HL-60 (cell line): ENCODE data around the gene SLC6A20.

Experiments
- CTCF ChIP-seq: IDR thresholded peaks from one replicate; pipeline ENCODE4 v1.5.1; 2011; ENCODE audit warnings: low read length, control low read depth, inconsistent platforms; ENCODE audit not compliant: insufficient read depth
- GABPA ChIP-seq: IDR thresholded peaks from 2 replicates; pipeline ENCODE4 v1.6.1; 2012; ENCODE audit warnings: low read depth
- POLR2AphosphoS5 ChIP-seq: IDR thresholded peaks from 2 replicates; pipeline ENCODE4 v1.6.1; 2012; ENCODE audit warnings: low read depth
- REST ChIP-seq: IDR thresholded peaks from 2 replicates; pipeline ENCODE4 v1.6.1; 2012; ENCODE audit warnings: low read depth; ENCODE audit not compliant: insufficient replicate concordance
- SPI1 ChIP-seq: IDR thresholded peaks from 2 replicates; pipeline ENCODE4 v1.6.1; 2012; ENCODE audit warnings: low read depth, mild to moderate bottlenecking, borderline replicate concordance

DNA sequence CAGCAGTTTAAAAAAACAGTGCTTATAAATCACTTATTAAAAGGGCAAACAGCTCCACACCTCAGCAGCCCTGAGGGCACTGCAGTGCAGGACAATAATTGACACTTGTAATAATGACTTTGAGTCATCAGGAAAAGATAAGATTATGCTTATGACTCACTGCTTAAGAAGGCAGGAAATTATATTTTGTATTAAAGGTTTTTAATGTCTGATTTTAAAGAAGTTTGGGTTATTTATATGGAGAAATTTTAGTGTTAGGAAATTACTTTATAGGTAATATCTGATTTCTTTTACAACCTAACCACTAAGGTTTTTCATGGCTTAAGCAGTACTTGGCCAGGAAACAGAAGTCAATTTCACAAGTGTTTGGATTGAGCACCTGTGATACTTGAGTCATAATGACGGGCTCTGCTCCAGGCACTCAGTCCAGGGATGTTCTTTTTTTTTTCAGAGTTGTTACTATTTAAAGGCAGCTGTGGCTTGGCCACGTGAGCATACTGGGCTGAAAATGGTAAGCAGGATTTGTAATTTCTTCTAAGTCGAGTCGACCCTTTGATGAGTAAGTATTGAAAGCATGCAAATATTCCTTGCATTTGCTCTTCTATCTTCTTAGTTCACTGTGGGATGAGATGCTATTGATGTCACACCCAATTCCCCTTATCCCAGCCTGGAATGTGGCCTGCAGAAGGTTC is 21.6 kb upstream of the SLC6A20 start:
- TF ChIP-seq CTCF (no peak), REST (no peak), POLR2AphosphoS5 (no peak), GABPA (no peak), SPI1 (no peak)
